Right atrium auricular region (tissue), 2 donors: ENCODE measurements around the gene ABCA5. TPM values are rescaled to one million over a fixed set of nuclear protein-coding genes. Genes with fewer than 3 reads are reported as not detected.
"Not testable (repeated sequence)": the region's sequence is repeated elsewhere in the genome, so short reads cannot be mapped to it uniquely, and the experiment has no call there.

ENCODE experiments used
- DNase-seq: peaks from one replicate; pipeline ENCODE4 v3.0.0-alpha.2; 2019; ENCODE audit warnings: low spot score
- H3K27ac ChIP-seq, 2 donors: fragments of 200-600 bp; sonication (generic); 1 replicate in 1 of 2; 2 replicates in 1 of 2; pipeline ENCODE4 v1.5.1; 2016 to 2019
- H3K27me3 ChIP-seq, 2 donors: fragments of 200-600 bp; sonication (generic); one replicate each; pipeline versions ENCODE4 v1.5.1 to v1.6.0; 2017 to 2019
- H3K36me3 ChIP-seq: fragments of 200-600 bp; sonication (generic); one replicate; pipeline ENCODE4 v1.5.1; 2016
- H3K4me1 ChIP-seq, 2 donors: fragments of 200-600 bp; sonication (generic); one replicate each; pipeline versions ENCODE4 v1.5.1 to v1.6.0; 2017 to 2019
- H3K4me3 ChIP-seq, 2 donors: fragments of 200-600 bp; sonication (generic); 1 replicate in 1 of 2; 2 replicates in 1 of 2; pipeline ENCODE4 v1.5.1; 2017 to 2019; ENCODE audit warnings: mild to moderate bottlenecking in 1 of 2, moderate library complexity in 1 of 2
- H3K9me3 ChIP-seq, 2 donors: fragments of 200-600 bp; sonication (generic); one replicate each; pipeline ENCODE4 v1.5.1; 2019
- CTCF ChIP-seq, 2 donors: fragments of 200-600 bp; sonication (generic); IDR thresholded peaks; one replicate each; pipeline ENCODE4 v1.5.1; 2019; ENCODE audit warnings: antibody characterized with exemption in 2 of 2
- total RNA-seq, 2 donors: library from RNA; depleted of rRNA; stranded (reverse); fragments of >200 nt; gene quantifications; one replicate each; pipeline ENCODE4 v1.1.0, GENCODE V29; 2016

The ABCA5 gene
- total RNA-seq, 2 donors from 2014 or later = 10.3 to 19.7 TPM

DNA sequence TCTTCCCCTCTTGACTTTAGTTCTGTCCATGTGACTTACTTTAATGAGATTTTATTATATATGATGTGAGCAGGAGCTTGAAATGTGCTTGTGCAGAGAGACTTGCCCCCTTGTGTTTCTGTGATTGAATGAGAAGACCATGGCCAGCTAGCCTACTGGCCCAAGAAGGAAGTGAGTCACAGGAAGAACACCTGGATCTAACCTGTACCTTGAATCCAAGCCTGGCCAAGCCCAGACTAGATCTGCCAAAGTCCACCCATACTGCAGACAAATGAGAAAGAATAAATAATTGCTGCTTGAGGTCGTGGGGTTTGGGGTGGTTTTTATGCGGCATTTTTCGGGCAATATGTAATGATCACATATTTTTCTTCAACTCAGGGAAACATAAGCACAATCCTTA lies 107.9 kb downstream of the ABCA5 start:
- H3K27ac ChIP-seq = no peak overlapping the region
- no peaks in the 10 kb centered on the region for H3K4me1 ChIP-seq
- no peak for DNase-seq
- no peaks in the 10 kb centered on the region for H3K9me3 ChIP-seq
- TF ChIP-seq CTCF (IDR thresholded peaks at IDR 0.05) = no peak
- no peaks in the 10 kb centered on the region for H3K27me3 ChIP-seq
- no peaks in the 10 kb centered on the region for H3K36me3 ChIP-seq
- H3K4me3 ChIP-seq = no peak overlapping the region

- DNase-seq = no peak
- Histone ChIP-seq H3K9me3 (no peaks in the 10 kb centered on the region), H3K27me3 (no peaks in the 10 kb centered on the region), H3K4me3 (no peak overlapping the region), H3K27ac (no peak overlapping the region), H3K36me3 (no peaks in the 10 kb centered on the region), H3K4me1 (no peaks in the 10 kb centered on the region)
- TF ChIP-seq CTCF (IDR thresholded peaks at IDR 0.05) = no peak
Measured at GRCh38 chr17:69213059-69213813, 113.7 kb downstream of the ABCA5 start.

DNA sequence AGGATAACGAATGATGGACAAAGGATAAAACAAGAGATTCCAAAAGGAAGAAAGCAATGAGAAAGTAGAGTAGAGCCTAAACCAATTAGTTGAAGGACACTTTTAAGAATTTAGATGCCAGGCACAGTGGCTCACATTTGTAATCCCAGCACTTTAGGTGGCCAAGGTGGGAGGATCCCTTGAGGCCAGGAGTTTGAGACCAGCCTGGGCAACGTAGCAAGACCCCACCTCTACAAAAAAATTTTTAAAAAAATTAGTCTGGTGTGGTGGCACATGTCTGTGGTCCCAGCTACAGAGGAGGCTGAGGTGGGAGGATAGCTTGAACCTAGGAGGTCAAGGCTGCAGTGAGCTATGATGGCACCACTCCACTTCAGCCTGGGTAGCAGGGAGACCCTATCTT lies 118.3 kb downstream of the ABCA5 start:
- no peak overlapping the region for H3K27ac ChIP-seq
- H3K36me3 ChIP-seq = no peaks in the 10 kb centered on the region
- no peak overlapping the region for H3K4me3 ChIP-seq
- H3K27me3 ChIP-seq = no peaks in the 10 kb centered on the region
- no peaks in the 10 kb centered on the region for H3K9me3 ChIP-seq
- H3K4me1 ChIP-seq = no peaks in the 10 kb centered on the region
- DNase-seq = no peak
- TF ChIP-seq CTCF (IDR thresholded peaks at IDR 0.05) = no peak

DNA sequence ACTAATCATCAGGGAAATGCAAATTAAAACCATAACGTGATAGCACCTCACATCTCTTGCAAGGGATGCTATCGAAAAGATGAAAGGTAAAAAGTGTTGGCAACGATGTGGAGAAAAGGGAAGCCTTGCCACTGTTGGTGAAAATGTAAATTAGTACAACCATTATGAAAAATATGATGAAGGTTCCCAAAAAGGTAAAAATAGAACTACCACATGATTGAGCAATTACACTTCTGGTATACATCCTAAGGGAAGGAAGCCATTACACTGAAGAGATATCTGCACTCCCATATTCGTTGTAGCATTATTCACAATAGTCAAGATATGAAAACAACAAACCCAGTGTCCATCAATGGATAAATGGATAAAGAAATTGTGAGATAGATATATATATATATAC lies 119.8 kb downstream of the ABCA5 start:
- TF ChIP-seq CTCF (IDR thresholded peaks at IDR 0.05) = no peak
- no peak overlapping the region for H3K27ac ChIP-seq
- DNase-seq = no peak

GRCh38 chr17:69198238-69198637 lies 128.7 kb downstream of the ABCA5 start:
- Histone ChIP-seq H3K4me1 (no peaks in the 10 kb centered on the region), H3K4me3 (no peak overlapping the region), H3K27me3 (no peaks in the 10 kb centered on the region), H3K36me3 (no peaks in the 10 kb centered on the region), H3K9me3 (no peaks in the 10 kb centered on the region), H3K27ac (no peak overlapping the region)
- no peak for DNase-seq
- TF ChIP-seq CTCF (IDR thresholded peaks at IDR 0.05) = no peak

More for the DNA sequence above, 119.8 kb downstream of the ABCA5 start:
- Histone ChIP-seq H3K4me1 (no peaks in the 10 kb centered on the region), H3K36me3 (no peaks in the 10 kb centered on the region), H3K27me3 (no peaks in the 10 kb centered on the region), H3K9me3 (no peaks in the 10 kb centered on the region), H3K4me3 (no peak overlapping the region)

DNA sequence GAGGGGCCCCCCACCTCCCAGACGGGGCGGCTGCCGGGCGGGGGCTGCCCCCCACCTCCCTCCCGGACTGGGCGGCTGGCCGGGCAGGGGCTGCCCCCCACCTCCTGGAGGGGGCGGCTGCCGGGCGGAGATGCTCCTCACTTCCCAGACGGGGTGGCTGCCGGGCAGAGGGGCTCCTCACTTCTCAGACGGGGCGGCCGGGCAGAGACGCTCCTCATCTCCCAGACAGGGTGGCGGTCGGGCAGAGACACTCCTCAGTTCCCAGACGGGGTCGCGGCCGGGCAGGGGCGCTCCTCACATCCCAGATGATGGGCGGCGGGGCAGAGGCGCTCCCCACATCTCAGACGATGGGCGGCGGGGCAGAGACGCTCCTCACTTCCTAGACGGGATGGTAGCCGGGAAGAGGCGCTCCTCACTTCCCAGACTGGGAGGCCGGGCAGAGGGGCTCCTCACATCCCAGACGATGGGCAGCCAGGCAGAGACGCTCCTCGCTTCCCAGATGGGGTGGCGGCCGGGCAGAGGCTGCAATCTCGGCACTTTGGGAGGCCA lies 130.8 kb downstream of the ABCA5 start:
- H3K27me3 ChIP-seq, H3K4me3 ChIP-seq, H3K9me3 ChIP-seq, H3K36me3 ChIP-seq, DNase-seq, H3K27ac ChIP-seq, H3K4me1 ChIP-seq: not testable (repeated sequence)

Other genes with a start within 250 kb of the ABCA5 start
- 10 to 100 TPM; 20.0 to 41.9 TPM for gene ABCA6, start 185.2 kb downstream of the ABCA5 start, total RNA-seq
- gene ABCA10, start 98.3 kb downstream of the ABCA5 start, total RNA-seq = 1 to 10 TPM; 1.3 to 2.1 TPM
- 1 to 10 TPM in 1 of 2 donors, under 1 TPM in 1; 0.90 to 5.3 TPM for gene MAP2K6, start 87.6 kb upstream of the ABCA5 start, total RNA-seq